Breast epithelium (tissue), 3 donors: ENCODE data around the gene C1GALT1C1L.

Experiments
- CTCF ChIP-seq, 3 donors: fragments of 450-650 bp; IDR thresholded peaks; one replicate each; pipeline ENCODE4 v1.5.1; 2016 to 2017; ENCODE audit warnings: antibody characterized with exemption in 3 of 3, mild to moderate bottlenecking in 3 of 3, moderate library complexity in 3 of 3
- POLR2AphosphoS5 ChIP-seq, 3 donors: sonication (generic); formaldehyde crosslinking; IDR thresholded peaks; one replicate each; pipeline ENCODE4 v1.6.1; 2017; ENCODE audit warnings: antibody characterized with exemption in 3 of 3

GRCh38 chr2:43657241-43657640 lies 19.0 kb downstream of the C1GALT1C1L start:
- TF ChIP-seq CTCF (IDR thresholded peaks at IDR 0.05) (no peak), POLR2AphosphoS5 (IDR thresholded peaks at IDR 0.05) (no peak)
